SU-DHL-6 (cell line): ENCODE measurements around the gene GPR4.

ENCODE experiments used
- H2AFZ ChIP-seq: fragments of 200-600 bp; sonication (generic); 2 replicates; pipeline ENCODE4 v1.6.1; 2014; ENCODE audit warnings: low read depth, mild to moderate bottlenecking, moderate library complexity, mixed read lengths, antibody characterized with exemption, low read length; ENCODE audit not compliant: severe bottlenecking
- H3F3A ChIP-seq: fragments of 200-600 bp; shearing (Covaris generic); 2 replicates; pipeline ENCODE4 v1.6.0; 2016; ENCODE audit warnings: antibody characterized with exemption, mild to moderate bottlenecking; ENCODE audit not compliant: insufficient read depth
- H3K27ac ChIP-seq: fragments of 200-600 bp; sonication (generic); 2 replicates; pipeline ENCODE4 v1.5.1; 2016; ENCODE audit warnings: low read depth, mild to moderate bottlenecking, low read length, moderate library complexity, mixed read lengths
- H3K27me3 ChIP-seq: fragments of 200-600 bp; sonication (generic), shearing (Covaris generic); 2 replicates; pipeline ENCODE4 v1.6.0; 2014; ENCODE audit warnings: mild to moderate bottlenecking, low read length
- H3K36me3 ChIP-seq: fragments of 200-600 bp; sonication (generic); 2 replicates; pipeline ENCODE4 v1.6.1; 2014; ENCODE audit warnings: mild to moderate bottlenecking, low read length, mixed read lengths
- H3K4me2 ChIP-seq: fragments of 300-600, 200-600 bp; shearing (Covaris generic), sonication (generic); 2 replicates; pipeline ENCODE4 v1.6.0; 2014; ENCODE audit warnings: low read length, low read depth, mild to moderate bottlenecking; ENCODE audit not compliant: poor library complexity, severe bottlenecking
- H3K4me3 ChIP-seq: fragments of 200-600 bp; sonication (generic); 2 replicates; pipeline ENCODE4 v1.5.1; 2014; ENCODE audit warnings: antibody characterized with exemption, low read length, mild to moderate bottlenecking, mixed read lengths; ENCODE audit not compliant: insufficient read depth, poor library complexity, severe bottlenecking
- H3K79me2 ChIP-seq: fragments of 200-600 bp; sonication (generic); 2 replicates; pipeline ENCODE4 v1.6.1; 2014; ENCODE audit warnings: mild to moderate bottlenecking, low read length, moderate library complexity; ENCODE audit not compliant: insufficient read depth
- H3K9ac ChIP-seq: fragments of 200-600 bp; sonication (generic); 2 replicates; pipeline ENCODE4 v1.7.0; 2014; ENCODE audit warnings: mild to moderate bottlenecking, low read length
- H3K9me2 ChIP-seq: fragments of 200-600 bp; sonication (generic); replicated peaks from 2 replicates; pipeline ENCODE4 v1.6.1; 2014; ENCODE audit warnings: low read length; ENCODE audit not compliant: insufficient read depth
- H3K9me3 ChIP-seq: fragments of 200-600 bp; sonication (generic); 2 replicates; pipeline ENCODE4 v1.6.1; 2014; ENCODE audit warnings: low read length, mixed read lengths; ENCODE audit not compliant: insufficient read depth
- H4K20me1 ChIP-seq: fragments of 200-600 bp; sonication (generic); 2 replicates; pipeline ENCODE4 v1.6.1; 2014; ENCODE audit warnings: low read depth, mild to moderate bottlenecking, antibody characterized with exemption, low read length, moderate library complexity, mixed read lengths
- EZH2phosphoT487 ChIP-seq: fragments of 200-600 bp; sonication (generic), shearing (Covaris generic); conservative IDR thresholded peaks from 2 replicates; pipeline ENCODE4 v1.6.1; 2018; ENCODE audit warnings: mild to moderate bottlenecking, antibody characterized with exemption, low read length, moderate library complexity, mixed read lengths
- TF ChIP-seq, protein P1 (sequence below): fragments of 200-600 bp; sonication (generic); IDR thresholded peaks from one replicate; pipeline ENCODE4 v1.5.1; 2017; ENCODE audit warnings: antibody characterized with exemption, mild to moderate bottlenecking, low read length, moderate library complexity; ENCODE audit not compliant: insufficient read depth, poor library complexity, severe bottlenecking

GPR4 gene

DNA sequence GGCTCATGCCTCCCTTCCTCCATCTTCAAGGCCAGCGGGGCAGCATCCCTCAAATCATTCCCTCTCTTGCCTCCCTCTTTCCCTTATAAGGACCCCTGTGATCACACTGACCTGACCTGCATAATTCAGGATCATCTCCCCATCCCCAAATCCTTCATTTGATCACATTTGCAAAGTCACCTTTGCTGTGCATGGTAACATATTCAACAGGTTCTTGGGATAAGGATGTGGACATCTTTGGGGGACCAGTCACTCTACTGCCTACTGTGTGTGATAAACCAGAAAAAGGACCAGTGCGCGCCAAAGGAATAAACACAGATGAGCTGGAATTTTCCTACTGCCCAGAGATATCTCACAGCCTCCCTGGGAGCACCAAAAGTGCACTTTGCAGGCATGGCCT lies 25.3 kb downstream of the GPR4 start:
- H3K4me3 ChIP-seq: no peak overlapping the region
- H3K9me2 ChIP-seq: no peaks in the 10 kb centered on the region
- no peaks in the 10 kb centered on the region for H3K9me3 ChIP-seq
- no peak for TF ChIP-seq EZH2phosphoT487
- TF ChIP-seq, protein P1, sequence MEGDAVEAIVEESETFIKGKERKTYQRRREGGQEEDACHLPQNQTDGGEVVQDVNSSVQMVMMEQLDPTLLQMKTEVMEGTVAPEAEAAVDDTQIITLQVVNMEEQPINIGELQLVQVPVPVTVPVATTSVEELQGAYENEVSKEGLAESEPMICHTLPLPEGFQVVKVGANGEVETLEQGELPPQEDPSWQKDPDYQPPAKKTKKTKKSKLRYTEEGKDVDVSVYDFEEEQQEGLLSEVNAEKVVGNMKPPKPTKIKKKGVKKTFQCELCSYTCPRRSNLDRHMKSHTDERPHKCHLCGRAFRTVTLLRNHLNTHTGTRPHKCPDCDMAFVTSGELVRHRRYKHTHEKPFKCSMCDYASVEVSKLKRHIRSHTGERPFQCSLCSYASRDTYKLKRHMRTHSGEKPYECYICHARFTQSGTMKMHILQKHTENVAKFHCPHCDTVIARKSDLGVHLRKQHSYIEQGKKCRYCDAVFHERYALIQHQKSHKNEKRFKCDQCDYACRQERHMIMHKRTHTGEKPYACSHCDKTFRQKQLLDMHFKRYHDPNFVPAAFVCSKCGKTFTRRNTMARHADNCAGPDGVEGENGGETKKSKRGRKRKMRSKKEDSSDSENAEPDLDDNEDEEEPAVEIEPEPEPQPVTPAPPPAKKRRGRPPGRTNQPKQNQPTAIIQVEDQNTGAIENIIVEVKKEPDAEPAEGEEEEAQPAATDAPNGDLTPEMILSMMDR: no peak
- peaks cover 33% of the 10 kb centered on the region for H3K79me2 ChIP-seq
- H3K9ac ChIP-seq: no peak overlapping the region
- H3K36me3 ChIP-seq: no peaks in the 10 kb centered on the region
- no peaks in the 10 kb centered on the region for H3K27me3 ChIP-seq
- no peak overlapping the region for H3K4me2 ChIP-seq
- no peak overlapping the region for H2AFZ ChIP-seq
- no peaks in the 10 kb centered on the region for H4K20me1 ChIP-seq
- peaks cover 2% of the 10 kb centered on the region; the same call in 1 of the 2 replicates for H3F3A ChIP-seq
- no peak overlapping the region for H3K27ac ChIP-seq

DNA sequence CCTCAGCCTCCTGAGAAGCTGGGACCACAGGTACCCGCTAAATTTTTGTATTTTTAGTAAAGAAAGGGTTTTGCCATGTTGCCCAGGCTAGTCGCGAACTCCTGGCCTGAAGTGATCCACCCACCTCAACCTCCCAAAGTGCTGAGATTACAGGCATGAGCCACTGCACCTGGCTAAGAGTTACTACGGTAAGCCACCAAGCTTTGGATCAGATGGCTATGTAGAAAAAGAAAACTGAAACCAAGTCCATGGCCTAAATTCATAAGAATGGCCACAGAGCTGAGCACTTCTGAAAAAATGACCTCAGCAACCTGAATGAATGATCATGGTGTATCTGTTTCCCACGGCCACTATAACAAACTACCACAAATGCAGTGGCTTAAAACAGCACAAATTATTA lies 26.8 kb downstream of the GPR4 start:
- Histone ChIP-seq H4K20me1 (no peaks in the 10 kb centered on the region), H3K9me2 (no peaks in the 10 kb centered on the region), H3K36me3 (no peaks in the 10 kb centered on the region), H3K27me3 (no peaks in the 10 kb centered on the region), H3K9ac (no peak overlapping the region), H3K4me2 (no peak overlapping the region), H3K9me3 (no peaks in the 10 kb centered on the region), H2AFZ (no peak overlapping the region), H3K79me2 (peaks cover 31% of the 10 kb centered on the region), H3K4me3 (no peak overlapping the region), H3F3A (peaks cover 5% of the 10 kb centered on the region; the same call in 1 of the 2 replicates), H3K27ac (no peak overlapping the region)
- TF ChIP-seq EZH2phosphoT487: no peak
- TF ChIP-seq, protein P1: no peak

DNA sequence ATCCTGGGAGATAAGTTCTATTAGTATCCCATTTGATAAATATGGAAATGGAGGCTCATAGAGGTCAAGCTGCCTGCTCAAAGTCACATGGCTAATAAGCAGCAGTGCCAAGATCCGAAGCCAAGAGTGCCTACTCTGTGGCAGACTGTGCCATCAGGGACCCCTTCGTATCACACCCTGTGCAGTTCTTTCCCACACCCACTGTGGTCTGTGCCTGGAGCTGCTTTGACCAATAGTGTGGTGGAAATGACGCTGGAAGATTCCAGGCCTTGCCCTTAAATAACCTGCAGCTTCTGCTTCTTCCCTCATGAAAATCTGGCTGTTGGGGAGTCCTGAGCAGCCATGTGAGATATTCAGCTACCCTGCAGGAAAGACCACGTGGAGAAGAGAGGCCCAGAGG lies 27.5 kb downstream of the GPR4 start:
- H3K9ac ChIP-seq: no peak overlapping the region
- no peaks in the 10 kb centered on the region for H4K20me1 ChIP-seq
- peaks cover 32% of the 10 kb centered on the region for H3K79me2 ChIP-seq
- H3K9me2 ChIP-seq: no peaks in the 10 kb centered on the region
- no peak for TF ChIP-seq EZH2phosphoT487
- TF ChIP-seq, protein P1: no peak
- no peak overlapping the region for H3K4me3 ChIP-seq
- no peak overlapping the region for H3K27ac ChIP-seq
- no peak overlapping the region for H3K4me2 ChIP-seq
- H3F3A ChIP-seq: peaks cover 5% of the 10 kb centered on the region; the same call in 1 of the 2 replicates
- H3K9me3 ChIP-seq: no peaks in the 10 kb centered on the region
- no peak overlapping the region for H2AFZ ChIP-seq
- no peaks in the 10 kb centered on the region for H3K27me3 ChIP-seq
- no peaks in the 10 kb centered on the region for H3K36me3 ChIP-seq
